GM19043 (cell line): Measurements from ENCODE around the gene OBI1.

Experiments
- ATAC-seq: cut with Tn5 transposase; IDR thresholded peaks from one replicate; pipeline ENCODE4 v1.9.1; 2021; ENCODE audit warnings: low read depth; ENCODE audit not compliant: unreplicated experiment

Gene OBI1

DNA sequence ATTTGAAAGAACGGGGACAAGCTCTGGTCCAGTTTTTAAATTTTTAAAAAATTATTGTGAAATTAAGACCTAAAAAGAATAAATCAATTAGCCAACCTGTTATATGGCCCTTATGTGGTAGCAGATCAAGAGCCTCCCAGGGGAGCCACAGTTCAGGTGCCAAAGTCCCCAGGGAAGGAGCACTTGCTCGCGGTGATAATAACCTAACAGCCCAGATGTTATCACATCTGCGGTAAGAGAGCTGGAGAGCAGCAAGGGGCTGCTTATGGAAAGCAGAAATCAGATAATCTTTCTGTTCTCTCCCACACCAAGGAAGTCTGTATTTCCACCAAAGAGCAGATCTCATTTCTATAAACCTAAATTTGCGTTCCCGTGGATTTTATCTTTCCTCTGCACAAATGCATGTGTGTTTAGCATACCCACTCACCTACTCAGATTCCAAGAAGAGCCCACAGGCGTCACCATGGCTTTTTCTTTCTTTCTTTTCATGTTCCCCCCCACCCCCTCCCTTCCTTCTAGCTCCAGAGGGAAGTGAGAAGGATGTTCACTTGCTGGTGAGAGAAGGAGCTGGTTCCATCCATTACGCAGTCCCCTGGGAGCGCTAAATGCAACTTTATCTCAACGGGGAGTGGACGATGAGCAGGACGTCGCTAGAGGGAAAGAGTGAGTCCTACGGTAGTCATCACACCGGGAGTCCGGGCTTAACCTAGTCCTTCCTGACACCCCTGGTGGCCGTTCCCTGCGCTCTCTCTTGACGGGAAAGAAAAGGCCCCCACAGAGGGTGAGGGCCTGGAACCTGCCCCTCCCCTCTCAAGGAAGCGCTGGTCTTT is 54.0 kb downstream of the OBI1 start:
- no peak for ATAC-seq

DNA sequence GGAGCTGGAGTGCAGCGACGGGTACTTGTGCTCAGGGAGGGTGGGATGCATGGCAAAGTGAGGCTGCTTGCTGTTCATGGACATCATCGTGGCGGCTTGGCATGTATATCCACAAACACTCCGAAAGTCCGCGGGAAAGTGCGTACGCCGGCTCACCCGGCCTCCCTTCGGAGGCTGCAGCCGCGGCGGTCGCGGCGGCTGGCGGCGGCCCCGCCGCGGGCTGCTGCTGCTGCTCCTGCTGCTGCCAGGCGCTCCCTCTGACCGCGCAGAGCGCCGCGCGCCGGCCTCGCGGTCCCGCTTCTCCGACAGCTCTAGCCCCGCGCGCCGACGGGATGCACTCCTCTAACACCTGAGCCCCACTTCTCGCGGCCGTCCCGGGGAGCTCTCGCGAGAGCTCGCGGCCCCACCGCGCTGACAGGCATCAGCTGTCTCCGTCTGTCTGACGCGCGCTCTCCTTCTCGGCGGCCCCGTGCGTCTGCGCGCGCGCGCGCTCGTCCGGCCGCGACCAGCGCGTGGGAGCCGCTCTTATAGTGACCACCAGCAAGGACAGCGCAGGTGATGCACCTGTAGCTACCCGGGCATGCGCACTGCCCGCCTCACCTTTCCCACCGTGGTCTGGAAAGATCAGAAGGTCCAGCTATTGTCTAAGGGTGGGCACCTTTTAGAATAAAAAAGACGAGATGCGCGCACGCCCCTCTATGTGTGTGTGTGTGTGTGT is 55.6 kb downstream of the OBI1 start, which contains the start of gene POU4F1:
Gene POU4F1 (minus strand): TSS at position 313 of the 718 bp plus-strand sequence. CDS start 226 bp downstream, at position 87.
- peak; percentile 74 for ATAC-seq

DNA sequence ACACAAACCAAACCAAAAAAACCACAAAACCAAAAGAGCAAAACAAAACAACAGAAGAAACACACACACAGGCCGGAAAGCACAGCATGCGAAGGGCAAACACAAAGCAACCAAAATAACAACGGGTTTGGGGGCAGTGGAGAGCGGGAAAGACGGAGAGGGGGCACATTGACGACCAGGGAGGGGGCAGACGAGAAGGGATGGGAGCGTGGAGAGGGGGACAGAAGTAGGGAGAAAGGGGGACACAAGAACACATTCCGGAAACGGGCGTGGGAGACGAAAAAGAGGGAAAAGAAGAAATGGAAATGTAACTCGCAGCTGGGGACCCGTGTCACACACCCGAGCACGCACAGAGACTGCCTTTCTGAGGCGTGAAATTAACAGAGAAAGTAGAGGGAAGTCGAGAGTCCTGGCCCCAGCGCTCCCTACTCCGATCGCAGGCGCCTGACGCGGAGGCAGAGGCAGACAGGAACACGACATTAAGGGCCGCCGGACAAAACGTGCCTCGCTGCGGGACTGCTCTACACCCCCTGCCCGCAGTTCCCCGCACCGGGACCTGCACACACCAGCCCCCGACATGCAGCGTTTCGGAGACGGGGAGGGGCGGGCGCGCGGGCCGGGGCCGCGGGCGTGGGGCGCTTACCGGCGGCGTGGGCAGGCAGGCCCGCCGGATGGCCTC is 56.3 kb downstream of the OBI1 start:
- peak; percentile 3 for ATAC-seq

DNA sequence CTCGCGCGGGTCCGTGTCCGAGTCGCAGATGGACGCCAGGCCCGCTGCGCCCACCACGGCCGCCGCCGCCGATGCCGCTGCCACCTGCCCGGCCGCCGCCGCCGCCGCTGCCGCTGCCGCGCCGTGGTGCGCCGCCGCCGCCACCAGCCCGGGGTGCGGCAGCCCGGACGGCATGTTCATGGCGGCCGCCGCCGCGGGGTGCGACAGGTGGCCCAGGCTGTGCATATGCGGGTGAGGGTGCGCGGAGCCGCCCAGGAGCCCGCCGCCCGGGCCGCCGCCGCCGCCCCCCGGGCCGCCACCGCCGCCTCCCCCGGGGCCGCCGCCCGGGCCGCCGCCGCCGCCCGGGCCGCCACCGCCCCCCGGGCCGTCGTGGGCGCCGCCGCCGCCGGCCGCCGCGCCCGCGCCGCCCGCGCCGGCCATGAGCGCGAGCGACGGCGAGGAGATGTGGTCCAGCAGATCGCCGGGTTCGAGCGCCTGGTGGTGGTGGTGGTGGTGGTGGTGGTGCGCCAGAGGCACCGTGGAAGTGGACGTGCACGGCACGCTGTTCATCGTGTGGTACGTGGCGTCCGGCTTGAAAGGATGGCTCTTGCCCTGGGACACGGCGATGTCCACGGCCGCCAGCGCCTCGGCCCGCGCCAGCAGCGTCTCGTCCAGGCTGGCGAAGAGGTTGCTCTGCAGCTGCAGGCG is 56.9 kb downstream of the OBI1 start:
- ATAC-seq: no peak

DNA sequence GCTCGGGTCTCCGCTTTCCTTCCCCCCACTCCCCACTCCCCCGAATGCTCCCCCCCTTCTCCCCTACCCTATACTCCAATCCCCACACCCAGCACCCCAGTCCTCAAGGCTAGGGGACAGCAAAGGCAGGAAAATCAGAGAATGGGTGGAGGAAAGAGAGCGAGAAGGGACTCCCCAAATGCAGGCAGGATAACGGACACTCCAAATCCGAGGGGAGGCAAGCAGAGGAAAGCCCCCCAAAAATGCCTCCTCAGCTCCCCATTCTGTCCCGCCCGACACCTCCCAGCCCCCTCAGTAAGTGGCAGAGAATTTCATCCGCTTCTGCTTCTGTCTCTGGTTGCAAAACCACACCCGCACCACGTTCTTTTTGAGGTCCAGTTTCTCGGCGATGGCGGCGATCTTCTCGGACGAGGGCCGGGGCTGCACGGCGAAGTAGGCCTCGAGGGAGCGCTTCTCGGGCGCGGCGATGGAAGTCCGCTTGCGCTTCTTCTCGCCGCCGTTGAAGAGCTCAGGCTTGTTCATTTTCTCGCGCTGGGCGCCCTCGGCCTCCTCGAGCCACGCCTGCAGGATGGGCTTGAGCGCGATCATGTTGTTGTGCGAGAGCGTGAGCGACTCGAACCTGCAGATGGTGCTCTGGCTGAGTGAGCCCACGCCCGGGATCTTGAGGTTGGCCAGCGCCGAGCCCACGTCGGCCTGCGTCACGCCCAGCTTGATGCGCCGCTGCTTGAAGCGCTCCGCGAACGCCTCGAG is 57.7 kb downstream of the OBI1 start:
- ATAC-seq: no peak

DNA sequence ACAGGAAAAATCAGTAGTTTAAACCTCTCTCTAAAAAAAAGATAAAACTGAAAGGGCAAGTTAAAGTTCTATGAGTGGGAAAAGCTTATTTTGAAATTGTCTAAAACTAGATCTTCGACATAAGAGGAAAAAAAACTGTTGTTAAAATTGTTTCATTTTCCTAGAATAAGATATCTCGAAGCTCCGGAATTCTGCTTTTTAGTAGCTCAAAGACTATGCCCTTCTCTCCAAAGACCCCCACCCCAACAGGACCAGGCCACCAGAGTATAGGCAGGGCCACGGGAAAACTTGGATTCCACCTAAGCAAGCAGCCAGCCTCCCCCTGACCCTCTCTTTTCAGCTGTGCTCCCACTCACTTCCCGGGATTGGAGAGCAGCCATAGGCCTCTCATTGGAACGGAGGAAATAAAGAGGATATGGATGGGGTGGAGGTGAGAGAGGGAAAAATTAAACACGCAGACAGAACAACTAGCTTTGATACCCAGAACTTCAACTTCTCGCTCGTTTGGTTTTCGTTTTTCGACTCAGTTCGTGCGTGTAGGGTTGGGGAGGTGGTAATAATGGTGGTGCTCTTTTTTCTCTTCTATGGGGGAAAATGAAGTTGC is 58.6 kb downstream of the OBI1 start:
- no peak for ATAC-seq

DNA sequence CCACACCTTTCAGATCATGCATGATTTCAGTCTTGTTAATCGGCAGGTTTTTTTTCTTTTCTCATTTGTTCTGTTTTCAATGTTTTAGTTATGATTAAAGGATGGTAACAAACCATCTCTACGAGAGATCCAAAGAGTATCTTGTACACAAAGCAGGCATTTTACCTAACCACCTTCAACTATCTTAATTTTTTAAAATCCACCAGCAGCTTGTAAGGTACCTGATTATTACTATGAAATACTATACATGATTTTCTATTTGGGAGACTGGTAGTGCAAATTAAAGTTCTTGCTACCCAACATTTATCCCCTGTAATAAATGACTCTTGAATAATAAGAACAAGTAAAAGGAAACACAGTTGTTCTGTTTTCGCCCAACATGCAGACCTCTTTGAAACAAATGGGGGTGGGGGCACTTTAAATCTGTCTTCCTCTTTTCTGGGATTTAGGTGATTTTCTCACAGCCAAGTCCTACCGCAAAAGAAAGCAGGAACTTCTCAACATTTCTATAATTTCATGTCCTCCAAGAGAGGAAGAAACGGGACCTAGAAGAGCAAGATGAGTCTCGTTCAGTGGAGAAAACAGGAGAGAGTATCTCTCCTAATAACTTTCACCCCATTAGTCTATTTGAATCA is 59.2 kb downstream of the OBI1 start:
- ATAC-seq: no peak

DNA sequence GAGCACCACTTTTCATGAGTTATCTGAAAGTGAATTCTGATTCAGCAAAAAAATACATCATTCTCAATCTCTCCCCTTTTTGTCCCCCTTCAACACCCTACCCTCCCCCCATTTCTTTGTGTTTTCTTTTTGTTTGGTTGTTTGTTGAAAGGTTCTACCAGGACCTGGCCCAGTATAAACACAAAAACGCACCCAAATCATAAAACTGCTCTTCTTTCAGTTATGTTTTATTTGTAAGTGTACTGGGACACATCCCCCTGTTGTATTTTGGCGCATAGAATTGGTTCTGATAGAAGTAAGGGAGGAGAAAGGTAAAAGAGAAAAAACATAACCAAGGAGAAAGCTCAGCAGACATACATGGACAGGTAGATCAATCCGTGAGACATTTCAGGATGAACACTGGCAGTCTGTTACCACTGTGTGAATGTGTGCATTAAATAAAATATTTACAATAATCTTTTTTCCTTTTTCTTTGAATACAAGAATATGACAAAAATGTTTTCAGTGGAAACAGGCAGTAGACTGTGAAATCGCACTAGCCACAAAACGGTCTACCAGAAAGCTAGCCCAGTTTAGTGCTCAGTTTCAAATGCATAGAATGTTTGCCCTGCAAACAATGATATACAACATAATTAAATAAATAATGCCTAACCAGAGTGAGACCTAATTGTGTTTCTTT is 59.9 kb downstream of the OBI1 start:
- ATAC-seq: no peak

DNA sequence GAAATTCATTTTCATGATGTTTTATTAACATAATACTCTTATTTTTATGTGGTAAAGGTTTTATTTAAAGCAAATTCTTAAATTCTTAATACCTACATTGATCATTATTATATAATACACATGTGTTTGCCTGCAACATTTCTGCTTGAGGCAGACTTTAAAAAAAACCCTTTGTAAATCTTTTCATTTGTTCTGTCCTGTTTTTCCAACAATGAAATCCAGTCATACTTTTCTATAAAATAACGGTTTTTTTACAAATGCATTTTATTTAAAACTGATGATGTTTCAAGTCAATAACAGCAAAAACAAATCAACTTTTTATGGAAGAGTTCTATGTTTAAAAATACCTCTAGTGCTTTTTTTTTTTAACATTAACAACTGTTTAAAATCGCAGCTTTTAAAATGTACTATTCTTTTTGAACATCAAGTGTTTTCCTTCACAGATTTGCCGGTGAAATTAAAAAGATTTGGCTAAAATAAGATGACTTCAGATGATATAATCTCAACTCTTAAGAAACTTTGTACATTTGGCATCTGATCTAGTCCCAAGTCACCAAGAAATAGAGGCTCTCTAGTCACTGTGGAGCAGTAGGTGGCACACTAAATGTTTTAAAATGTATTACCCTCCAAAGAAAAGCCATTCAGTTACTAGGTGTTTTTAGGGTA is 60.7 kb downstream of the OBI1 start:
- no peak for ATAC-seq

DNA sequence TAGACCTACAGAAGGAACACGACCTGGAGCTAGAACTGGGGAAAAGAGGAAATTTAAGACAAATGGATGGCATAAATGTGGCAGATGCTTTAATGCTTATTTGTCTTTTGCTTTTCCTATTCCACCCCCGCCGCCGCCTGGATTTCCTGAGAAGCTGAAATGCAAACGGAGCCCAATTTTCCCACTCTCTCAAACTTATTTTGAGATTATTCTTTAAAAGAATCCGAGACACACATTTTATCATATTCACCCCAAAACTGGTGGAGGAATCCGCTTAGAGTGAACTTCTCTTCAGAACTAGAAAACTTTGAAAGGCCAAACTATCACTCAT is 61.4 kb downstream of the OBI1 start:
- no peak for ATAC-seq

DNA sequence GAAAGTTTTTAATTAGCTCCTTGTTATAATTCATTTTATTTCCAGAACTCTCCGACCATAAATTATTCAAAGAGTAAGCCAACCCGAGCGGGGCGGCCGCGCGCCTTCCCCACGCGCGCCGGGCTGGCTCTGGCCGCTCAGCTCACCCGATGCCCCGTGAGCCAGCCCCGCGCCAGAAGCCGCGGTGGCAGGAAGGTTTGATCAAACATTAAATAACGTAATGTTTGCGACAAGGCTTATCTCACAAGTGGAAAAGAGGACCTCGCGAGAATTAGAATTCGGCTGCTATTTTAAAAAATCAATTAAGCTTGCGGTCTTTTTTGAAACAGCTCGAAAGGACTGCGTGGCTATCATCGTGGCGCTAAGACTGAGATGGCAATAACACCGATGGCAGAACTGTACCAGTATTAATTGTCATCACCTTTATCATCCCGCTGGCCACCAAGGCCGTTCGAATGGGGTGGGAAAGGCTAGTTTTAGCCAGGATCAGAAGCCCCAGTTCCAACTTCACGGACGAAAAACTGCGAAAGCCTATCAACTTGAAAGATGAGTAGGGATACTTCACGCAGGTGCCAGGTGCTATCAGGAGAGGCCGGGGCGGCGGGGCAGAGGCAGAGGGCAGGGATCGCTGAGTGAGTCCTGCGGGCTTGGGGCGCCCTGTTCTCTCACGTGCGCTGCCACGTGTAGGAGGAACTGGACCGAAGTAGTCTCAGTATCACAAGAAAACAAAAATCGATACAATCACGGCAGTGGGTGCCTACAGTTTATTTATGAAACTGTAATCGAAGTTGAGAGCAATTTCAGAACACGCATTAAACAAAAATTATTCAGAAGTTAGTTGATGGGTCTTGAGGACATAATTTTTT is 62.0 kb downstream of the OBI1 start:
- no peak for ATAC-seq

DNA sequence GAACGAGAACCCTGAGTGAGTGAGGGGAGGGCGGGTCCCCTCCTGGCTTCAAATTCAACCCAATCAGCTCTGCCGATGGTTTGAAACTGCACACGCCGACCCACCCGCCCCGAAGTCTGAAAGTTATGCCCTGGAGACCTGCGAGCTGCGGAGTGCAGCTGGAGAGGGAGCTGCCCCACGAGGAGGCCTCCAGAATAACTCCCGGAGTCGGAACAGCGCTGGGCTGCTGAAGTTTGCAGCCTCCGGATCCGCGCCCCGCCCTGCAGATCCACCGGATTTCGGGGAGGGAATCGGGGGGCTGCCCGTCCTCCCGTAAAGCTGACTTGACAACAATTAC is 62.6 kb downstream of the OBI1 start:
- no peak for ATAC-seq

DNA sequence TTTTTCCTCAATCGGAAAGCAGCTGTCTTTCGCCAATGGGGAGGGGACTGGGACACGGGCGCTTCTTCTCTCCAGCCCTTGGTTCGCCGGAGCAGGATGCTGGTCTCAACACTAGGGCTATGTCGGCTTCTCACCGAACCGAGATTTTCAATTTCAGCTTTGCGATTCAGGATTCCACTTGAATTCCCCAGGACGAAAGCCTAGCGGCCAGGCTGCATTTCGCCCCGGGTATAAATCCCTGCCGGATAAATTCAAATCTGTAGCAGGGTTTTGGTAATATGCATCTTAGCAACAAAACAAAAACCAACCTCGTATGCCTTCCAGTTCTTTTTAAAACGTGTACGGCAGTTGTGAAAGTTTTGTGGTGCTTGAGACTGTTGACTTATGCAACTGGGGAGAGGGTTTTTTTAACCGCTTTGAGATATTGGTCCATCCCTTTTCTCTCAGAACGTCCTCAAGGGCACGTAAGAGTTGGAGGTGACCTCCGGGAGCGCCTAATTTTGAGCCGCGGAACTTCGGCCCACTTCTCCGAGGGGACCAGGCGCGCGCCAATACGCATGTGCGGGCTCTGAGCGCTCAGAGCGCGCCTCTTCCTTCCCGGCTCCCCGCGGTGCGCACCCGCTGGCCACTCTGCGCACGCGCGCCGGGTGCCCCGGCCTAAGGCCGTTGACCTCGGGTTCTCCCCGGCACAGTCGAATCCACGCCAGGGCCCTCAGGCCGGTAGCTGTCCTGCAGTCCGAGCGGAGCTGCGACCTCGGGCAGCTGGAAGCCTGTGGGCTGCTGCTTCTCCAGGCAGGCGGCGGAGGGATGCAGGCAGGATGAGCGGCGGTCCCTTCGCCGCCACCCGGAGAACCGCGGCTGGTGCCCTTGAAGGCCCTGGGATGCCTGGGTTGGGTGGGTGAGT is 63.2 kb downstream of the OBI1 start:
- ATAC-seq: no peak

DNA sequence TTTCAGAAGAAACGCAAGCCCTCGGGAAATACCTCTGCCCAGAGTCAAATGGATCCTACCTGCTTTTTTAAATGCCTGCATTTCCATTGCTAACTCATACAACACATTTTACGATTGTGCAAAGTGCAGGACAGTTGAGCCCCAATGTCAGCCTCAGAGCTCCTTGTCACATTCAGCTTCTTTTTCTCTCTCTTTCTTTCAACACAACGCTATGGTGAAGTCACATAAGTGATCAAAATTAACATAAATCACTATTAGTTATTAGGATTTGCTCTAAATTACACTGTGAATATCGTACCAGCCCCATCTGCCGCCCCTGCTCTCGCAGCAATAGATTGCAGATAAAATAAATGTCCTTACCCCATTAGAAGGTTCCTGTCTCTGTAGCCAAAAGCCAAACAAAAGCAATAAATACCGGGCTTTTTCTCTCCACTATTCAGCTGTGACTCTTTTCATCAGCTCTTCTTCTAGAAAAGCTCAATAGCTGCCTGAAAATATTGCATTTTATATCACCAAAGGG is 64.4 kb downstream of the OBI1 start:
- no peak for ATAC-seq

DNA sequence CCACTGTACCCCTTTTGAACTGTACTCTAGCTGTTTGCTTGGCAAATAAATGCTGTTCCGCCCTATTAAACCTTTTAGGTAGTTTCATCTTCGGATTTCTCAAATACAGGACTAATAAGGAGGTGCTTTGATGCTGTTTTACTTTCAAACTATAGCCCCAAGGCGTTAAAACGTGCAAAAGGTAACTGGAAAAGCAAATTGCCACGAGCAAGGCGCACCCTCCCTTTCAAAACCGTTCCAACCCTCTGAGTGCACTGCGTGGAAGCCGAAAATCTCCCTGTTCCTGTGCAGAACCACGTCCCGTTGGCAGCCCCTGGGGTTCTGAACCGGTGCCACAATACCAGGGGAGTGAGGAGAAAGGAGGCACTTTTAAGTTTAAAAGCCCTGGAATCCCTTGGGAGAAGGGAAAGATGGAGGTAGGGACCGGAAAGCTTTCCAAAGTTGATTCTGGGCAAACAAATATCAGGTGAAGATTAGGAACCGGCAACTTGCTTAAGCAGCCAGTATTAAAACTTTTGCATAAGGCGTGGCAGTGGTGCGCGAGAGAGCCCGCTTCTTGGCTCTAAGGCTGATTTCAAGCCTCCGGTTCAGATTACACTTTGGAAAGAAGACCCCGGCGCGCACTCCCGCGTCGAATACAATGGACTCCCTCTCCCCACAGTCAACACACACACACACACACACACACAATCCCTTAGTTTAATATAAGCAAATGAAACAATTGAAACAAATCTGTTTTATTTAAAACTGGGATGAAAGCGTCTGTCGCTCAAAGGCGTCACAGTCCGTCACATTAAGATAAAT is 65.1 kb downstream of the OBI1 start:
- ATAC-seq: no peak
